GM19035 (cell line): Measurements from ENCODE around the gene PIP.
"Not testable (repeated sequence)": the region's sequence is repeated elsewhere in the genome, so short reads cannot be mapped to it uniquely, and the experiment has no call there.

Experiments
- ATAC-seq: cut with Tn5 transposase; IDR thresholded peaks from one replicate; pipeline ENCODE4 v1.9.1; 2021; ENCODE audit not compliant: unreplicated experiment

The PIP gene

GRCh38 chr7:143131781-143132180 is at the start of gene PIP:
Gene PIP, plus strand, starts transcription at chr7:143132077. Its CDS starts 40 bp downstream, at chr7:143132117.
- ATAC-seq = no peak

- no peak for ATAC-seq
These were observed 46.8 kb upstream of the PIP start for GRCh38 chr7:143085109-143085508.

- ATAC-seq = not testable (repeated sequence)
These were observed 46.3 kb upstream of the PIP start for GRCh38 chr7:143085610-143086009.

GRCh38 chr7:143088549-143089231 is 43.2 kb upstream of the PIP start:
- not testable (repeated sequence) for ATAC-seq

GRCh38 chr7:143096146-143096545 is 35.7 kb upstream of the PIP start:
- no peak for ATAC-seq

- not testable (repeated sequence) for ATAC-seq
These were observed 32.3 kb upstream of the PIP start for GRCh38 chr7:143099579-143099978.

- no peak for ATAC-seq
These were observed 27.1 kb upstream of the PIP start for GRCh38 chr7:143104759-143105158.

GRCh38 chr7:143108019-143108418 is 23.9 kb upstream of the PIP start:
- not testable (repeated sequence) for ATAC-seq

GRCh38 chr7:143117395-143117794 is 14.5 kb upstream of the PIP start:
- ATAC-seq = no peak

GRCh38 chr7:143120691-143121405 is 11.0 kb upstream of the PIP start:
- no peak for ATAC-seq

GRCh38 chr7:143123326-143123725 is 8.6 kb upstream of the PIP start:
- not testable (repeated sequence) for ATAC-seq

- ATAC-seq = no peak
These were observed 5.7 kb upstream of the PIP start for GRCh38 chr7:143126146-143126545.

- no peak for ATAC-seq
These were observed 2.8 kb upstream of the PIP start for GRCh38 chr7:143129051-143129450.

GRCh38 chr7:143129477-143129876 is 2.4 kb upstream of the PIP start:
- no peak for ATAC-seq

- no peak for ATAC-seq
These were observed 1.3 kb upstream of the PIP start for GRCh38 chr7:143130541-143130940.

GRCh38 chr7:143147070-143147469 is 15.2 kb downstream of the PIP start:
- no peak for ATAC-seq

- no peak for ATAC-seq
These were observed 16.2 kb downstream of the PIP start for GRCh38 chr7:143148050-143148449.

GRCh38 chr7:143148651-143149050 is 16.8 kb downstream of the PIP start:
- no peak for ATAC-seq

GRCh38 chr7:143150696-143151095 is 18.8 kb downstream of the PIP start:
- not testable (repeated sequence) for ATAC-seq

GRCh38 chr7:143158617-143159016 is 26.7 kb downstream of the PIP start:
- ATAC-seq = not testable (repeated sequence)

GRCh38 chr7:143171697-143172096 is 39.8 kb downstream of the PIP start:
- no peak for ATAC-seq

GRCh38 chr7:143172354-143172753 is 40.5 kb downstream of the PIP start:
- ATAC-seq = no peak
